ENCODE measurements around the gene S100A14. TPM values are rescaled to one million over a fixed set of nuclear protein-coding genes. Genes with fewer than 3 reads are reported as not detected.

Gene S100A14
- total and polyA plus RNA-seq, 2 of the 13 experiments (the other 11 are each of a cell fraction or from before 2014, with no cell fraction given): 1.4 to 7.7 TPM

DNA sequence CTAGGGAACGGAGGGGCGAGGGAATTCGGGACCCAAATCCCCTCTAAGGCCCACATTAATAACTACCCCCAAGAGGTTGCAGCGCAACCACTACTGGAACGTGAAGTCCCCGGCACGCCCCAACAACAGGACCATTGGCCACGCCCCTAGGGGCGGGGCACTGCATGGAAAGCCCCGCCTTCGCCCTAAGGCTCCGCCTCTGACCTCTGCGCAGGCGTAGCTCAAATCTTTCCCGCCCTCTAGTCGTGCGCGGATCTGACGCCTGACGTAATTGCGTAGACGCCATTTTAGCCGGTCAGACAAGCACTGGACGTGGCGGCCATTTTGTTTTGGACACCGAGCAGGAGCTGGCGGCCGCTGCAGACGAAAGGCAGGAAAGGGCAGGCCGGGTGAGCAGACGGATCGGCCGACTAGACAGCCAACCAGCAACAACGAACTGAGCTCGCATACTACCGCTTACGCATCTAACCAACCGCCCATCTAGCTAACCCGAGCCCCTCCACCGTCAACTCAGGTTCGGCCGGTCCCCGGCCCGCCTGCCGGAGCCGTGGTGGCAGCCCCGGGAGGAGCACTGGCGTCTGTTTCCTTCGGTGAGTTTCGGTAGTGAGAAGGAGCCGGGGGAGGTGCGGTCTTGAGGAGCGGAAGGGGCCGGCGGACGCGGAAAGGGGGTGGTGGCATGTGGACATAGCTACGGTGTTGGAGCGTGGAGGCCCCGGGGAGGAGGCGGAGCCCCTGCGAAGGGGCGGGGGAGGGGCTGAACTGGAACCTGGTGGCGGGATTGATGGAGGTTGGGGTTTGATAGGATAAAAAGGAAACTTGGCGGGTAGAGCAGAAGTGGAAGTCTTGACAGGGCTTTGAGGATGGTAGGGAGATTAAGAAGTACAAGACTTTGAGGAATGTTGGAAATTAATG, 17.9 kb upstream of the S100A14 start, which contains the start of gene CHTOP (continued):
- TF ChIP-seq, protein P1, sequence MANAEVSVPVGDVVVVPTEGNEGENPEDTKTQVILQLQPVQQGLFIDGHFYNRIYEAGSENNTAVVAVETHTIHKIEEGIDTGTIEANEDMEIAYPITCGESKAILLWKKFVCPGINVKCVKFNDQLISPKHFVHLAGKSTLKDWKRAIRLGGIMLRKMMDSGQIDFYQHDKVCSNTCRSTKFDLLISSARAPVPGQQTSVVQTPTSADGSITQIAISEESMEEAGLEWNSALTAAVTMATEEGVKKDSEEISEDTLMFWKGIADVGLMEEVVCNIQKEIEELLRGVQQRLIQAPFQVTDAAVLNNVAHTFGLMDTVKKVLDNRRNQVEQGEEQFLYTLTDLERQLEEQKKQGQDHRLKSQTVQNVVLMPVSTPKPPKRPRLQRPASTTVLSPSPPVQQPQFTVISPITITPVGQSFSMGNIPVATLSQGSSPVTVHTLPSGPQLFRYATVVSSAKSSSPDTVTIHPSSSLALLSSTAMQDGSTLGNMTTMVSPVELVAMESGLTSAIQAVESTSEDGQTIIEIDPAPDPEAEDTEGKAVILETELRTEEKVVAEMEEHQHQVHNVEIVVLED (CRISPR knock-in tag; IDR thresholded peaks at IDR 0.05; ENCODE audit: borderline replicate concordance): peak; percentile 100
- no peak for TF ChIP-seq ZNF747 (CRISPR knock-in tag; IDR thresholded peaks at IDR 0.05; ENCODE audit: borderline replicate concordance)
- TF ChIP-seq, protein P2, sequence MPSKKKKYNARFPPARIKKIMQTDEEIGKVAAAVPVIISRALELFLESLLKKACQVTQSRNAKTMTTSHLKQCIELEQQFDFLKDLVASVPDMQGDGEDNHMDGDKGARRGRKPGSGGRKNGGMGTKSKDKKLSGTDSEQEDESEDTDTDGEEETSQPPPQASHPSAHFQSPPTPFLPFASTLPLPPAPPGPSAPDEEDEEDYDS (CRISPR knock-in tag; IDR thresholded peaks at IDR 0.05): peak; percentile 93
- TF ChIP-seq KDM3A (CRISPR knock-in tag; IDR thresholded peaks at IDR 0.05; ENCODE audit: low read depth): no peak; the same call in 1 of the 2 replicates
- no peak for TF ChIP-seq SMAD3 (CRISPR knock-in tag; IDR thresholded peaks at IDR 0.05)
- no peak for TF ChIP-seq TEAD2 (CRISPR knock-in tag; IDR thresholded peaks at IDR 0.05)
- 0 out of 2 replicates have a peak, but pooled peaks have one; percentile 37 for TF ChIP-seq MED13 (CRISPR knock-in tag; IDR thresholded peaks at IDR 0.05)
- peak; percentile 92 for TF ChIP-seq NAIF1 (CRISPR knock-in tag; IDR thresholded peaks at IDR 0.05; ENCODE audit: borderline replicate concordance)
- peak; percentile 77 for TF ChIP-seq IRF2 (CRISPR knock-in tag; IDR thresholded peaks at IDR 0.05)
- TF ChIP-seq RFXAP (CRISPR knock-in tag; IDR thresholded peaks at IDR 0.05; ENCODE audit: borderline replicate concordance): peak; percentile 66; the same call in 1 of the 2 replicates
- peak; percentile 12; the same call in 1 of the 2 replicates for TF ChIP-seq ATF3 (CRISPR knock-in tag; IDR thresholded peaks at IDR 0.05)
- no peak for TF ChIP-seq PLSCR1 (CRISPR knock-in tag; IDR thresholded peaks at IDR 0.05; ENCODE audit: borderline replicate concordance)
- peak; percentile 91 for TF ChIP-seq POGZ (CRISPR knock-in tag; IDR thresholded peaks at IDR 0.05)
- peak; percentile 99 for TF ChIP-seq KAT8 (CRISPR knock-in tag; IDR thresholded peaks at IDR 0.05)
- TF ChIP-seq, protein P3, sequence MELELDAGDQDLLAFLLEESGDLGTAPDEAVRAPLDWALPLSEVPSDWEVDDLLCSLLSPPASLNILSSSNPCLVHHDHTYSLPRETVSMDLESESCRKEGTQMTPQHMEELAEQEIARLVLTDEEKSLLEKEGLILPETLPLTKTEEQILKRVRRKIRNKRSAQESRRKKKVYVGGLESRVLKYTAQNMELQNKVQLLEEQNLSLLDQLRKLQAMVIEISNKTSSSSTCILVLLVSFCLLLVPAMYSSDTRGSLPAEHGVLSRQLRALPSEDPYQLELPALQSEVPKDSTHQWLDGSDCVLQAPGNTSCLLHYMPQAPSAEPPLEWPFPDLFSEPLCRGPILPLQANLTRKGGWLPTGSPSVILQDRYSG (CRISPR knock-in tag; IDR thresholded peaks at IDR 0.05): 0 out of 2 replicates have a peak, but pooled peaks have one; percentile 81
- TF ChIP-seq CSRNP1 (CRISPR knock-in tag; IDR thresholded peaks at IDR 0.05): peak; percentile 78; the same call in 1 of the 2 replicates
- no peak for TF ChIP-seq HMG20A (CRISPR knock-in tag; IDR thresholded peaks at IDR 0.05; ENCODE audit: borderline replicate concordance)
- peak; percentile 86 for TF ChIP-seq MEIS1 (CRISPR knock-in tag; IDR thresholded peaks at IDR 0.05; ENCODE audit: borderline replicate concordance)
- peak; percentile 62; the same call in 1 of the 2 replicates for TF ChIP-seq GFI1 (CRISPR knock-in tag; IDR thresholded peaks at IDR 0.05; ENCODE audit: borderline replicate concordance)
- TF ChIP-seq FOXK2 (IDR thresholded peaks at IDR 0.05): peak; percentile 37; the same call in 1 of the 2 replicates
- 0 out of 2 replicates have a peak, but pooled peaks have one; percentile 16 for TF ChIP-seq CBX5 (CRISPR knock-in tag; IDR thresholded peaks at IDR 0.05; ENCODE audit: borderline replicate concordance)
- TF ChIP-seq NKX3-1 (CRISPR knock-in tag; IDR thresholded peaks at IDR 0.05): no peak

Measured in HepG2 (cell line).